ENCODE results near the gene EFCAB6.

Gene EFCAB6

DNA sequence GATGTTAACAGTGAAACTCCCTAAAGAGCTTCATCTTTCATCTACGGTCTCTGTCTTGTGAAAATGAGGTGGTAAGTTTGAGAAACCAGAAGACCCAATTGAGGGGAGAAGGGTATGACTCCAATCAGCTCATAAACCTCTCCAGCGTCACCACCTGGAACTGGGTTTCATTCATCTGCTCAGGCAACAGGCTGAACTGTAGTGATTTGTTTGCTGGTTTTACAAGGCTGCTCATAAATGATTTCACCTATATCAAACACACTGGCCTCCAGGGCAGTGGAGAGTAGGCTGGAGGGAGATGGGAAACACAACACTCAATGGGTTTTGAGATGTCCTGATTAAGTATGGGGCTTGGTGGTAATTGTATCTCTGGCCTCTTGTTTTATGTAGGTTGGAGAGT, 79.0 kb downstream of the EFCAB6 start:
- no peaks in the 10 kb centered on the region for H3K9me3 ChIP-seq (ENCODE audit: severe bottlenecking)
- H3K36me3 ChIP-seq (ENCODE audit: low read depth), result no peaks in the 10 kb centered on the region
- no peak overlapping the region for H3K27ac ChIP-seq (ENCODE audit: poor library complexity, severe bottlenecking)
- TF ChIP-seq, protein P1, sequence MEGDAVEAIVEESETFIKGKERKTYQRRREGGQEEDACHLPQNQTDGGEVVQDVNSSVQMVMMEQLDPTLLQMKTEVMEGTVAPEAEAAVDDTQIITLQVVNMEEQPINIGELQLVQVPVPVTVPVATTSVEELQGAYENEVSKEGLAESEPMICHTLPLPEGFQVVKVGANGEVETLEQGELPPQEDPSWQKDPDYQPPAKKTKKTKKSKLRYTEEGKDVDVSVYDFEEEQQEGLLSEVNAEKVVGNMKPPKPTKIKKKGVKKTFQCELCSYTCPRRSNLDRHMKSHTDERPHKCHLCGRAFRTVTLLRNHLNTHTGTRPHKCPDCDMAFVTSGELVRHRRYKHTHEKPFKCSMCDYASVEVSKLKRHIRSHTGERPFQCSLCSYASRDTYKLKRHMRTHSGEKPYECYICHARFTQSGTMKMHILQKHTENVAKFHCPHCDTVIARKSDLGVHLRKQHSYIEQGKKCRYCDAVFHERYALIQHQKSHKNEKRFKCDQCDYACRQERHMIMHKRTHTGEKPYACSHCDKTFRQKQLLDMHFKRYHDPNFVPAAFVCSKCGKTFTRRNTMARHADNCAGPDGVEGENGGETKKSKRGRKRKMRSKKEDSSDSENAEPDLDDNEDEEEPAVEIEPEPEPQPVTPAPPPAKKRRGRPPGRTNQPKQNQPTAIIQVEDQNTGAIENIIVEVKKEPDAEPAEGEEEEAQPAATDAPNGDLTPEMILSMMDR (IDR thresholded peaks at IDR 0.05; ENCODE audit: poor library complexity, severe bottlenecking), result no peak
- DNase-seq (ENCODE audit: low spot score), result no peak
- H3K4me1 ChIP-seq (ENCODE audit: insufficient read depth, poor library complexity, severe bottlenecking), result no peaks in the 10 kb centered on the region
- no peaks in the 10 kb centered on the region for H3K27me3 ChIP-seq (ENCODE audit: insufficient read depth, poor library complexity, severe bottlenecking)
- H3K4me3 ChIP-seq (ENCODE audit: severe bottlenecking), result no peak overlapping the region
- ATAC-seq (ENCODE audit: low read depth), result no peak

DNA sequence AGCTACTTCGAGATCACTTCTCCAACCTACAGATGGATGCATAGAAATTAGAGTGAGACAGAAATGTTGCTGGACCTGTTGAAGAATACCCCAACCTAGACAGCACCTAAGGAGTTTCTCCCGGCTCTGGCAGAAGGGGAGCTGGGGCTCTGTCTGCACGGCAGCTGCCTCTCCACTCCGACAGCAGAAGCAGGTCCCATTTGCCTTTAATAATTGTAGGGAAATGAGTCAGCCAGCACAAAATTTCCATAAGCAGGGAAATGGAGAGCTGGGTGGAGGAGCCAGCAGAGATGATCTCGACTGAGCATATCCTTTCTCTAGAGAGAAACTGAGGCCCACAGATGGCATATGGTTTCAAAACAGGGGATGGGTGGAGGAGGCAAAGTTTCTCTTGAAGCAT, 80.1 kb downstream of the EFCAB6 start:
- TF ChIP-seq, protein P1 (IDR thresholded peaks at IDR 0.05; ENCODE audit: poor library complexity, severe bottlenecking), result no peak
- Histone ChIP-seq H3K36me3 (ENCODE audit: low read depth) (no peaks in the 10 kb centered on the region), H3K27me3 (ENCODE audit: insufficient read depth, poor library complexity, severe bottlenecking) (no peaks in the 10 kb centered on the region), H3K27ac (ENCODE audit: poor library complexity, severe bottlenecking) (no peak overlapping the region), H3K4me3 (ENCODE audit: severe bottlenecking) (no peak overlapping the region), H3K9me3 (ENCODE audit: severe bottlenecking) (no peaks in the 10 kb centered on the region), H3K4me1 (ENCODE audit: insufficient read depth, poor library complexity, severe bottlenecking) (no peaks in the 10 kb centered on the region)
- DNase-seq (ENCODE audit: low spot score) (no peak), ATAC-seq (ENCODE audit: low read depth) (no peak)

DNA sequence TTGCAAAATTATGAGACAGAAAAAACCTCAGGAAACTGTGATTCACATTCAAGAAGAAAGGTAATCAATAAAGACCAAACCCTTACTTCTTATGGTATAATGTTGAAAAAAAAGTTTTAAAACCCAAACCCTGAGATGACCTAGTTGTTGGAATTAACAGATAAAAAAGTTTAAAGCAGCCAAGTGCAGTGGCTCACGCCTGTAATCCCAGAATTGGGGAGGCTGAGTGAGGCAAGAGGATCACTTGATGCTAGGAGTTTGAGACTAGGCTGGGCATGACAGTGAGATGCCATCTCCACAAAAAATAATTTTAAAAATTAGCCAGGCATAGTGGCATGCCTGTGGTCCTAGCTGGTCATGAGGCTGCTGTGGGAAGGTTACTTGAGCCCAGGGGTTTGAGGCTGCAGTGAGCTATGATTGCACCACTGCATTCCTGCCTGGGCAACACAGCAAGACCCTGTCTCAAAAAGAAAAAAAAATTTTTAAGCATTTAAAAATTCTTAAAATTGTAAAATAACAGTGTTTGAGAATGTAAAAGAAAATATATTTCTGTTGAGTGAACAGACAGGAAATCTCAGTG, 85.1 kb downstream of the EFCAB6 start:
- no peaks in the 10 kb centered on the region for H3K36me3 ChIP-seq (ENCODE audit: low read depth)
- no peak for DNase-seq (ENCODE audit: low spot score)
- no peak for ATAC-seq (ENCODE audit: low read depth)
- TF ChIP-seq, protein P1 (IDR thresholded peaks at IDR 0.05; ENCODE audit: poor library complexity, severe bottlenecking), result no peak
- no peak overlapping the region for H3K27ac ChIP-seq (ENCODE audit: poor library complexity, severe bottlenecking)
- no peak overlapping the region for H3K4me3 ChIP-seq (ENCODE audit: severe bottlenecking)
- no peaks in the 10 kb centered on the region for H3K27me3 ChIP-seq (ENCODE audit: insufficient read depth, poor library complexity, severe bottlenecking)
- H3K4me1 ChIP-seq (ENCODE audit: insufficient read depth, poor library complexity, severe bottlenecking), result no peaks in the 10 kb centered on the region
- H3K9me3 ChIP-seq (ENCODE audit: severe bottlenecking), result no peaks in the 10 kb centered on the region

DNA sequence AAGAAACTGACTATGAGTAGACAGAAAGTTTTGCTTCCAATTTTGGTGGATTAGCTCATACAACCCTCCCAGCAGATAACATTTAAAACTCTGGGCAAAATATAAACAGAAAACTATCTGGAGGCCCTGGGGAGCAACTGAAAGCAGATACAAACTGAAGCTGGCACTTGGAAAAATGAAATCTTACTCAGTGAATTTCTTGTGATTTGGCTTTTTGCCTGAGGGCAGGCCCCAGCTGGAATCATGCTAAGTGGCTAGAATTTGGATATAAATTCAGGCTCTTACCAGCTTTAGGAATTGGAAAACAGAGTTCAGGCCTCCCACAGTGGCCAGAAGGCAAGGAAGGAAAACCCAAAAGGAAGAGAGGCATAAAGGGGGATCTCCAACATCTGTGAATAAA, 85.8 kb downstream of the EFCAB6 start:
- no peaks in the 10 kb centered on the region for H3K36me3 ChIP-seq (ENCODE audit: low read depth)
- no peaks in the 10 kb centered on the region for H3K27me3 ChIP-seq (ENCODE audit: insufficient read depth, poor library complexity, severe bottlenecking)
- ATAC-seq (ENCODE audit: low read depth) (no peak), DNase-seq (ENCODE audit: low spot score) (no peak)
- H3K4me3 ChIP-seq (ENCODE audit: severe bottlenecking), result no peak overlapping the region
- no peaks in the 10 kb centered on the region for H3K4me1 ChIP-seq (ENCODE audit: insufficient read depth, poor library complexity, severe bottlenecking)
- TF ChIP-seq, protein P1 (IDR thresholded peaks at IDR 0.05; ENCODE audit: poor library complexity, severe bottlenecking), result no peak
- H3K9me3 ChIP-seq (ENCODE audit: severe bottlenecking), result no peaks in the 10 kb centered on the region
- no peak overlapping the region for H3K27ac ChIP-seq (ENCODE audit: poor library complexity, severe bottlenecking)

GRCh38 chr22:43723816-43724215, 88.3 kb downstream of the EFCAB6 start:
- no peak overlapping the region for H3K4me3 ChIP-seq (ENCODE audit: severe bottlenecking)
- no peaks in the 10 kb centered on the region for H3K9me3 ChIP-seq (ENCODE audit: severe bottlenecking)
- H3K4me1 ChIP-seq (ENCODE audit: insufficient read depth, poor library complexity, severe bottlenecking), result no peaks in the 10 kb centered on the region
- H3K27ac ChIP-seq (ENCODE audit: poor library complexity, severe bottlenecking), result no peak overlapping the region
- ATAC-seq (ENCODE audit: low read depth), result no peak; the same call in 2 of the 3 replicates
- no peaks in the 10 kb centered on the region for H3K36me3 ChIP-seq (ENCODE audit: low read depth)
- no peak for DNase-seq (ENCODE audit: low spot score)
- no peaks in the 10 kb centered on the region for H3K27me3 ChIP-seq (ENCODE audit: insufficient read depth, poor library complexity, severe bottlenecking)
- TF ChIP-seq, protein P1 (IDR thresholded peaks at IDR 0.05; ENCODE audit: poor library complexity, severe bottlenecking), result no peak
